ENCODE data around the gene RHOBTB3.
"Not testable (repeated sequence)": the region's sequence is repeated elsewhere in the genome, so short reads cannot be mapped to it uniquely, and the experiment has no call there.

RHOBTB3 gene

GRCh38 chr5:95712347-95712958 is 18.7 kb upstream of the RHOBTB3 start:
- no peak overlapping the region for H3K4me3 ChIP-seq (ENCODE audit: low read depth, low read length)
- no peak for DNase-seq
- no peak for TF ChIP-seq CTCF (IDR thresholded peaks at IDR 0.05; ENCODE audit: low read depth, low read length)
- no peaks in the 10 kb centered on the region for H3K9me3 ChIP-seq (ENCODE audit: severe bottlenecking)
- no peak overlapping the region for H3K27ac ChIP-seq
- no peaks in the 10 kb centered on the region for H3K36me3 ChIP-seq
- H3K27me3 ChIP-seq (ENCODE audit: insufficient read depth, low read depth, severe bottlenecking), result no peaks in the 10 kb centered on the region

- not testable (repeated sequence) for H3K9me3 ChIP-seq (ENCODE audit: severe bottlenecking); H3K36me3 ChIP-seq; H3K27me3 ChIP-seq (ENCODE audit: insufficient read depth, low read depth, severe bottlenecking); DNase-seq; H3K4me3 ChIP-seq (ENCODE audit: low read depth, low read length); H3K27ac ChIP-seq
Measured at GRCh38 chr5:95713246-95713645, 17.9 kb upstream of the RHOBTB3 start.

- no peak overlapping the region for H3K27ac ChIP-seq
- TF ChIP-seq CTCF (IDR thresholded peaks at IDR 0.05; ENCODE audit: low read depth, low read length), result no peak
Measured at GRCh38 chr5:95713960-95714710, 17.0 kb upstream of the RHOBTB3 start.

GRCh38 chr5:95715799-95716461 is 15.2 kb upstream of the RHOBTB3 start:
- no peak for DNase-seq
- Histone ChIP-seq H3K27me3 (ENCODE audit: insufficient read depth, low read depth, severe bottlenecking) (no peaks in the 10 kb centered on the region), H3K4me3 (ENCODE audit: low read depth, low read length) (no peak overlapping the region), H3K36me3 (no peaks in the 10 kb centered on the region), H3K27ac (no peak overlapping the region), H3K9me3 (ENCODE audit: severe bottlenecking) (no peaks in the 10 kb centered on the region)
- TF ChIP-seq CTCF (IDR thresholded peaks at IDR 0.05; ENCODE audit: low read depth, low read length), result no peak

More at GRCh38 chr5:95713960-95714710, 17.0 kb upstream of the RHOBTB3 start:
- no peak overlapping the region for H3K4me3 ChIP-seq (ENCODE audit: low read depth, low read length)
- DNase-seq, result no peak
- no peaks in the 10 kb centered on the region for H3K36me3 ChIP-seq
- H3K27me3 ChIP-seq (ENCODE audit: insufficient read depth, low read depth, severe bottlenecking), result no peaks in the 10 kb centered on the region
- H3K9me3 ChIP-seq (ENCODE audit: severe bottlenecking), result no peaks in the 10 kb centered on the region

- no peaks in the 10 kb centered on the region for H3K36me3 ChIP-seq
- no peak for TF ChIP-seq CTCF (IDR thresholded peaks at IDR 0.05; ENCODE audit: low read depth, low read length)
- H3K9me3 ChIP-seq (ENCODE audit: severe bottlenecking), result no peaks in the 10 kb centered on the region
- H3K27me3 ChIP-seq (ENCODE audit: insufficient read depth, low read depth, severe bottlenecking), result no peaks in the 10 kb centered on the region
- no peak overlapping the region for H3K27ac ChIP-seq
- DNase-seq, result no peak
- no peak overlapping the region for H3K4me3 ChIP-seq (ENCODE audit: low read depth, low read length)
Measured at GRCh38 chr5:95717439-95717838, 13.7 kb upstream of the RHOBTB3 start.

- Histone ChIP-seq H3K27ac (no peak overlapping the region), H3K9me3 (ENCODE audit: severe bottlenecking) (no peaks in the 10 kb centered on the region), H3K4me3 (ENCODE audit: low read depth, low read length) (no peak overlapping the region), H3K27me3 (ENCODE audit: insufficient read depth, low read depth, severe bottlenecking) (no peaks in the 10 kb centered on the region), H3K36me3 (no peaks in the 10 kb centered on the region)
- DNase-seq, result no peak
- no peak for TF ChIP-seq CTCF (IDR thresholded peaks at IDR 0.05; ENCODE audit: low read depth, low read length)
Measured at GRCh38 chr5:95718203-95718602, 12.9 kb upstream of the RHOBTB3 start.

Measured in WERI-Rb-1 (cell line).